GM21576 (cell line): ENCODE measurements around the gene TEAD1.

ENCODE experiments used
- ATAC-seq: cut with Tn5 transposase; IDR thresholded peaks from one replicate; pipeline ENCODE4 v1.9.1; 2021; ENCODE audit warnings: mild to moderate bottlenecking, moderate library complexity; ENCODE audit not compliant: unreplicated experiment

TEAD1 gene

GRCh38 chr11:12829540-12830314, 155.5 kb downstream of the TEAD1 start:
- ATAC-seq: no peak

GRCh38 chr11:12831471-12832202, 157.4 kb downstream of the TEAD1 start:
- ATAC-seq: no peak

GRCh38 chr11:12832480-12833224, 158.4 kb downstream of the TEAD1 start:
- no peak for ATAC-seq

- no peak for ATAC-seq
Measured at GRCh38 chr11:12834166-12834565, 159.9 kb downstream of the TEAD1 start.

GRCh38 chr11:12834630-12835029, 160.4 kb downstream of the TEAD1 start:
- no peak for ATAC-seq

- no peak for ATAC-seq
Measured at GRCh38 chr11:12835286-12835685, 161.1 kb downstream of the TEAD1 start.

GRCh38 chr11:12838463-12839123, 164.4 kb downstream of the TEAD1 start:
- no peak for ATAC-seq

- no peak for ATAC-seq
Measured at GRCh38 chr11:12840871-12841660, 166.8 kb downstream of the TEAD1 start.

- ATAC-seq: no peak
Measured at GRCh38 chr11:12841946-12842630, 167.9 kb downstream of the TEAD1 start.

- ATAC-seq: no peak
Measured at GRCh38 chr11:12842933-12843636, 168.9 kb downstream of the TEAD1 start.

GRCh38 chr11:12845163-12845562, 170.9 kb downstream of the TEAD1 start:
- ATAC-seq: no peak

GRCh38 chr11:12845739-12846358, 171.6 kb downstream of the TEAD1 start:
- ATAC-seq: no peak

- no peak for ATAC-seq
Measured at GRCh38 chr11:12846786-12847615, 172.8 kb downstream of the TEAD1 start.

- no peak for ATAC-seq
Measured at GRCh38 chr11:12848413-12848812, 174.2 kb downstream of the TEAD1 start.

- ATAC-seq: no peak
Measured at GRCh38 chr11:12853325-12853651, 179.1 kb downstream of the TEAD1 start.

GRCh38 chr11:12853652-12854296, 179.6 kb downstream of the TEAD1 start:
- no peak for ATAC-seq

GRCh38 chr11:12854297-12854661, 180.1 kb downstream of the TEAD1 start:
- ATAC-seq: no peak
